ENCODE data around the gene CFAP61. TPM values are rescaled to one million over a fixed set of nuclear protein-coding genes. Genes with fewer than 3 reads are reported as not detected.
A peak's percentile ranks its signal among the peaks of the same experiment; 100 is the strongest.

Gene CFAP61
- total and polyA plus RNA-seq, 11 donors: 12.1 to 102 (median 41.8) TPM

GRCh38 chr20:20229595-20229994 lies 177.3 kb downstream of the CFAP61 start:
- intact Hi-C loops (cut with DNase I): no loop called here
- peaks cover 0 to 21% (median 2%) of the 10 kb centered on the region in 12 donors for H3K4me1 ChIP-seq
- peaks cover 0 to 3% (median 0%) of the 10 kb centered on the region in 9 donors for H3K27me3 ChIP-seq
- WGBS, 4 donors: 54 to 80% (median 70%) methylated on average over 5 of the region's 5 CpGs
- DNase-seq (no peak), ATAC-seq (peak in 2 of 4 donors; percentile 36 to 39)
- H3K9me3 ChIP-seq: peaks cover 0 to 20% (median 5%) of the 10 kb centered on the region in 12 donors
- peak overlapping the region in 7 of 12 donors; percentile 24 to 69 (median 56) for H3K27ac ChIP-seq
- no peaks in the 10 kb centered on the region for H3K36me3 ChIP-seq
- no peak overlapping the region for H3K4me3 ChIP-seq
- TF ChIP-seq, protein P1, sequence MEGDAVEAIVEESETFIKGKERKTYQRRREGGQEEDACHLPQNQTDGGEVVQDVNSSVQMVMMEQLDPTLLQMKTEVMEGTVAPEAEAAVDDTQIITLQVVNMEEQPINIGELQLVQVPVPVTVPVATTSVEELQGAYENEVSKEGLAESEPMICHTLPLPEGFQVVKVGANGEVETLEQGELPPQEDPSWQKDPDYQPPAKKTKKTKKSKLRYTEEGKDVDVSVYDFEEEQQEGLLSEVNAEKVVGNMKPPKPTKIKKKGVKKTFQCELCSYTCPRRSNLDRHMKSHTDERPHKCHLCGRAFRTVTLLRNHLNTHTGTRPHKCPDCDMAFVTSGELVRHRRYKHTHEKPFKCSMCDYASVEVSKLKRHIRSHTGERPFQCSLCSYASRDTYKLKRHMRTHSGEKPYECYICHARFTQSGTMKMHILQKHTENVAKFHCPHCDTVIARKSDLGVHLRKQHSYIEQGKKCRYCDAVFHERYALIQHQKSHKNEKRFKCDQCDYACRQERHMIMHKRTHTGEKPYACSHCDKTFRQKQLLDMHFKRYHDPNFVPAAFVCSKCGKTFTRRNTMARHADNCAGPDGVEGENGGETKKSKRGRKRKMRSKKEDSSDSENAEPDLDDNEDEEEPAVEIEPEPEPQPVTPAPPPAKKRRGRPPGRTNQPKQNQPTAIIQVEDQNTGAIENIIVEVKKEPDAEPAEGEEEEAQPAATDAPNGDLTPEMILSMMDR (IDR thresholded peaks at IDR 0.05): no peak
- TF ChIP-seq POLR2A (IDR thresholded peaks at IDR 0.05): no peak

GRCh38 chr20:20230741-20231140 lies 178.4 kb downstream of the CFAP61 start:
- H3K27ac ChIP-seq: peak overlapping the region in 3 of 12 donors; percentile 19 to 69 (median 21)
- WGBS, 4 donors: 82 to 92% (median 87%) methylated on average over 6 of the region's 6 CpGs

GRCh38 chr20:20231528-20232298 lies 179.4 kb downstream of the CFAP61 start:
- TF ChIP-seq, protein P1 (IDR thresholded peaks at IDR 0.05): no peak
- TF ChIP-seq POLR2A (IDR thresholded peaks at IDR 0.05): no peak
- DNase-seq: no peak
- ATAC-seq: peak; percentile 55 to 83 (median 72)
- Histone ChIP-seq H3K27me3 (peaks cover 0 to 3% (median 0%) of the 10 kb centered on the region in 9 donors), H3K4me3 (no peak overlapping the region), H3K4me1 (peaks cover 0 to 21% (median 2%) of the 10 kb centered on the region in 12 donors), H3K36me3 (no peaks in the 10 kb centered on the region), H3K9me3 (peaks cover 0 to 19% (median 5%) of the 10 kb centered on the region in 12 donors), H3K27ac (peak overlapping the region in 6 of 12 donors; percentile 5 to 74 (median 20))
- intact Hi-C loops (cut with DNase I): loop anchor here in 1 of 10 donors (10.0 kb wide), 1 partner anchor 97 kb away; no protein-coding TSS in a partner anchor
- 59 to 70% (median 63%) methylated on average over 10 to 11 of the region's 11 CpGs for WGBS, 4 donors

More at GRCh38 chr20:20230741-20231140, 178.4 kb downstream of the CFAP61 start:
- H3K4me3 ChIP-seq: no peak overlapping the region
- DNase-seq (no peak), ATAC-seq (no peak)
- H3K4me1 ChIP-seq: peaks cover 0 to 21% (median 2%) of the 10 kb centered on the region in 12 donors
- peaks cover 0 to 3% (median 0%) of the 10 kb centered on the region in 9 donors for H3K27me3 ChIP-seq
- intact Hi-C loops (cut with DNase I): loop anchor here in 1 of 10 donors (10.0 kb wide), 1 partner anchor 96 kb away; no protein-coding TSS in a partner anchor
- H3K9me3 ChIP-seq: peaks cover 0 to 20% (median 5%) of the 10 kb centered on the region in 12 donors
- H3K36me3 ChIP-seq: no peaks in the 10 kb centered on the region
- no peak for TF ChIP-seq POLR2A (IDR thresholded peaks at IDR 0.05)

GRCh38 chr20:20233041-20233514 lies 180.7 kb downstream of the CFAP61 start:
- no peak overlapping the region for H3K4me3 ChIP-seq
- H3K9me3 ChIP-seq: peaks cover 0 to 5% (median 0%) of the 10 kb centered on the region in 12 donors
- H3K27me3 ChIP-seq: peaks cover 0 to 4% (median 0%) of the 10 kb centered on the region in 9 donors
- peaks cover 0 to 21% (median 2%) of the 10 kb centered on the region in 12 donors for H3K4me1 ChIP-seq
- DNase-seq (no peak), ATAC-seq (peak in 3 of 4 donors; percentile 27 to 59 (median 48))
- no peak for TF ChIP-seq POLR2A (IDR thresholded peaks at IDR 0.05)
- TF ChIP-seq, protein P1 (IDR thresholded peaks at IDR 0.05): peak in 1 of 12 donors; percentile 3
- peak overlapping the region in 2 of 12 donors; percentile 69 to 74 for H3K27ac ChIP-seq
- WGBS, 4 donors: 78 to 91% (median 80%) methylated on average over 17 to 19 of the region's 19 CpGs
- intact Hi-C loops (cut with DNase I): loop anchor here in 1 of 10 donors (10.0 kb wide), 1 partner anchor 98 kb away; no protein-coding TSS in a partner anchor
- H3K36me3 ChIP-seq: no peaks in the 10 kb centered on the region

All from heart left ventricle (tissue), 16 donors.